ENCODE results near the gene ELMO2. TPM values are rescaled to one million over a fixed set of nuclear protein-coding genes. Genes with fewer than 3 reads are reported as not detected.

ELMO2 gene
- total and polyA plus RNA-seq, 2 experiments from 2014 or later, result 38.4 to 51.1 TPM

- no peak overlapping the region for H3K4me2 ChIP-seq (ENCODE audit: unreplicated experiment)
- H3K27me3 ChIP-seq (replicated peaks; ENCODE audit: insufficient read depth), result peaks cover 36% of the 10 kb centered on the region
- in situ Hi-C loops (cut with MboI), result loop anchor here (25.0 kb wide), 1 partner anchor 310 kb away; the partner anchor contains the start of gene MMP9
- no peaks in the 10 kb centered on the region for H3K9me2 ChIP-seq (ENCODE audit: insufficient read depth)
- no peaks in the 10 kb centered on the region for H3F3A ChIP-seq (ENCODE audit: insufficient read depth)
- no peaks in the 10 kb centered on the region for H3K36me3 ChIP-seq (ENCODE audit: low read depth)
- 36 to 44% methylated on average over 8 of the region's 8 CpGs for WGBS, 2 experiments (ENCODE audit: low coverage in 1 of 2, low lambda C conversion rate in 2 of 2, missing lambda C conversion rate in 2 of 2)
- no peak overlapping the region for H3K27ac ChIP-seq
- H3K4me1 ChIP-seq (ENCODE audit: insufficient read depth), result no peaks in the 10 kb centered on the region
- no peak overlapping the region for H3K9ac ChIP-seq
- TF ChIP-seq EZH2phosphoT487 (IDR thresholded peaks at IDR 0.05; ENCODE audit: insufficient read depth, low read depth), result no peak
- TF ChIP-seq EZH2 (IDR thresholded peaks at IDR 0.05; ENCODE audit: insufficient read depth, poor library complexity, severe bottlenecking), result no peak
- no peaks in the 10 kb centered on the region for H4K20me1 ChIP-seq (ENCODE audit: insufficient read depth)
- H3K4me3 ChIP-seq, result no peak overlapping the region
- H3K9me3 ChIP-seq (ENCODE audit: low read depth), result no peaks in the 10 kb centered on the region
- no peaks in the 10 kb centered on the region for H3K79me2 ChIP-seq (ENCODE audit: insufficient read depth)
- no peak for DNase-seq
- H2AFZ ChIP-seq, result no peak overlapping the region
Observed at GRCh38 chr20:46322641-46323040, 83.8 kb downstream of the ELMO2 start.

- H3K36me3 ChIP-seq (ENCODE audit: low read depth), result no peaks in the 10 kb centered on the region
- in situ Hi-C loops (cut with MboI), result loop anchor here (25.0 kb wide), 1 partner anchor 305 kb away; the partner anchor contains the start of gene MMP9
- no peaks in the 10 kb centered on the region for H3K4me1 ChIP-seq (ENCODE audit: insufficient read depth)
- H3K27me3 ChIP-seq (replicated peaks; ENCODE audit: insufficient read depth), result peaks cover 75% of the 10 kb centered on the region
- no peak overlapping the region for H3K4me2 ChIP-seq (ENCODE audit: unreplicated experiment)
- no peaks in the 10 kb centered on the region for H3F3A ChIP-seq (ENCODE audit: insufficient read depth)
- no peak overlapping the region for H3K9ac ChIP-seq
- 9 to 12% methylated on average over 5 to 7 of the region's 7 CpGs for whole genome bisulfite sequencing, 2 experiments (ENCODE audit: low coverage in 1 of 2, low lambda C conversion rate in 2 of 2, missing lambda C conversion rate in 2 of 2)
- H3K79me2 ChIP-seq (ENCODE audit: insufficient read depth), result no peaks in the 10 kb centered on the region
- no peaks in the 10 kb centered on the region for H4K20me1 ChIP-seq (ENCODE audit: insufficient read depth)
- no peak overlapping the region for H3K4me3 ChIP-seq
- no peak for DNase-seq
- H3K27ac ChIP-seq, result no peak overlapping the region
- no peak overlapping the region for H2AFZ ChIP-seq
- TF ChIP-seq EZH2 (IDR thresholded peaks at IDR 0.05; ENCODE audit: insufficient read depth, poor library complexity, severe bottlenecking) (no peak), EZH2phosphoT487 (IDR thresholded peaks at IDR 0.05; ENCODE audit: insufficient read depth, low read depth) (no peak)
- no peaks in the 10 kb centered on the region for H3K9me2 ChIP-seq (ENCODE audit: insufficient read depth)
- no peaks in the 10 kb centered on the region for H3K9me3 ChIP-seq (ENCODE audit: low read depth)
Observed at GRCh38 chr20:46317685-46318177, 88.7 kb downstream of the ELMO2 start.

GRCh38 chr20:46316984-46317684 lies 89.3 kb downstream of the ELMO2 start:
- Histone ChIP-seq H3F3A (ENCODE audit: insufficient read depth) (no peaks in the 10 kb centered on the region), H3K36me3 (ENCODE audit: low read depth) (no peaks in the 10 kb centered on the region), H3K4me3 (no peak overlapping the region), H3K9me2 (ENCODE audit: insufficient read depth) (no peaks in the 10 kb centered on the region), H3K9me3 (ENCODE audit: low read depth) (no peaks in the 10 kb centered on the region), H3K27me3 (replicated peaks; ENCODE audit: insufficient read depth) (peaks cover 81% of the 10 kb centered on the region), H3K9ac (no peak overlapping the region), H4K20me1 (ENCODE audit: insufficient read depth) (no peaks in the 10 kb centered on the region), H3K4me2 (ENCODE audit: unreplicated experiment) (no peak overlapping the region), H3K4me1 (ENCODE audit: insufficient read depth) (no peaks in the 10 kb centered on the region), H3K79me2 (ENCODE audit: insufficient read depth) (no peaks in the 10 kb centered on the region), H3K27ac (no peak overlapping the region), H2AFZ (no peak overlapping the region)
- TF ChIP-seq EZH2phosphoT487 (IDR thresholded peaks at IDR 0.05; ENCODE audit: insufficient read depth, low read depth), result no peak
- no peak for TF ChIP-seq EZH2 (IDR thresholded peaks at IDR 0.05; ENCODE audit: insufficient read depth, poor library complexity, severe bottlenecking)
- no peak for DNase-seq
- in situ Hi-C loops (cut with MboI), result loop anchor here (25.0 kb wide), 1 partner anchor 305 kb away; the partner anchor contains the start of gene MMP9
- WGBS, 2 experiments (ENCODE audit: low coverage in 1 of 2, low lambda C conversion rate in 2 of 2, missing lambda C conversion rate in 2 of 2), result 40 to 41% methylated on average over 24 of the region's 24 CpGs

Other genes starting within 250 kb of the ELMO2 start
- not detected in 2 replicates for gene CDH22, start 98.1 kb downstream of the ELMO2 start, total RNA-seq (2014; rRNA removed; shearing (Covaris generic))
- not detected in 2 replicates for gene CDH22, start 98.1 kb downstream of the ELMO2 start, polyA plus RNA-seq (2016; fragmentation: Nextera tagmentation; extraction: Ambion mirVana)
- 1.4 TPM in 2 replicates for gene ZNF334, start 106.9 kb upstream of the ELMO2 start, total RNA-seq (2014; rRNA removed; shearing (Covaris generic))
- gene ZNF334, start 106.9 kb upstream of the ELMO2 start, polyA plus RNA-seq (2016; fragmentation: Nextera tagmentation; extraction: Ambion mirVana), result 1.1 and 1.2 TPM in 2 replicates
- gene OCSTAMP, start 144.0 kb upstream of the ELMO2 start, total RNA-seq (2014; rRNA removed; shearing (Covaris generic)), result not detected in 2 replicates
- not detected in 2 replicates for gene OCSTAMP, start 144.0 kb upstream of the ELMO2 start, polyA plus RNA-seq (2016; fragmentation: Nextera tagmentation; extraction: Ambion mirVana)
- 0.89 and 2.4 TPM in 2 replicates for gene SLC13A3, start 244.8 kb upstream of the ELMO2 start, total RNA-seq (2014; rRNA removed; shearing (Covaris generic))
- 2.3 and 4.6 TPM in 2 replicates for gene SLC13A3, start 244.8 kb upstream of the ELMO2 start, polyA plus RNA-seq (2016; fragmentation: Nextera tagmentation; extraction: Ambion mirVana)

All from GM23248 (cell line).